ENCODE measurements around the gene HSPB7. TPM values are rescaled to one million over a fixed set of nuclear protein-coding genes. Genes with fewer than 3 reads are reported as not detected.

The HSPB7 gene
- total and polyA plus RNA-seq, 2 of the 8 experiments (the other 6 are each of a cell fraction or from before 2014, with no cell fraction given): not detected

GRCh38 chr1:16012590-16013219 is 5.1 kb downstream of the HSPB7 start (continued):
- no peak for TF ChIP-seq CHD7 (IDR thresholded peaks at IDR 0.05; ENCODE audit: insufficient replicate concordance, low read length)
- no peak for TF ChIP-seq ATF2 (IDR thresholded peaks at IDR 0.05; ENCODE audit: low read length)
- TF ChIP-seq JUN (IDR thresholded peaks at IDR 0.05; ENCODE audit: low read depth, low read length): no peak
- TF ChIP-seq POU5F1 (IDR thresholded peaks at IDR 0.05; ENCODE audit: low read depth, low read length): no peak
- peak; percentile 42 to 56 for TF ChIP-seq RAD21 (IDR thresholded peaks at IDR 0.05 in 1 of 2, conservative IDR thresholded peaks at IDR 0.05 in 1 of 2; ENCODE audit: low read depth in 2 of 2, low read length in 2 of 2)
- no peak for TF ChIP-seq CHD1 (IDR thresholded peaks at IDR 0.05; ENCODE audit: low read depth, low read length)
